ENCODE results near the gene C2orf74.

- TF ChIP-seq, protein P1, sequence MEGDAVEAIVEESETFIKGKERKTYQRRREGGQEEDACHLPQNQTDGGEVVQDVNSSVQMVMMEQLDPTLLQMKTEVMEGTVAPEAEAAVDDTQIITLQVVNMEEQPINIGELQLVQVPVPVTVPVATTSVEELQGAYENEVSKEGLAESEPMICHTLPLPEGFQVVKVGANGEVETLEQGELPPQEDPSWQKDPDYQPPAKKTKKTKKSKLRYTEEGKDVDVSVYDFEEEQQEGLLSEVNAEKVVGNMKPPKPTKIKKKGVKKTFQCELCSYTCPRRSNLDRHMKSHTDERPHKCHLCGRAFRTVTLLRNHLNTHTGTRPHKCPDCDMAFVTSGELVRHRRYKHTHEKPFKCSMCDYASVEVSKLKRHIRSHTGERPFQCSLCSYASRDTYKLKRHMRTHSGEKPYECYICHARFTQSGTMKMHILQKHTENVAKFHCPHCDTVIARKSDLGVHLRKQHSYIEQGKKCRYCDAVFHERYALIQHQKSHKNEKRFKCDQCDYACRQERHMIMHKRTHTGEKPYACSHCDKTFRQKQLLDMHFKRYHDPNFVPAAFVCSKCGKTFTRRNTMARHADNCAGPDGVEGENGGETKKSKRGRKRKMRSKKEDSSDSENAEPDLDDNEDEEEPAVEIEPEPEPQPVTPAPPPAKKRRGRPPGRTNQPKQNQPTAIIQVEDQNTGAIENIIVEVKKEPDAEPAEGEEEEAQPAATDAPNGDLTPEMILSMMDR (IDR thresholded peaks at IDR 0.05): no peak
- no peak for TF ChIP-seq POLR2A (IDR thresholded peaks at IDR 0.05)
Measured at GRCh38 chr2:61173116-61173515, 11.1 kb downstream of the C2orf74 start.

Measured in testis (tissue), 2 donors.